ENCODE data around the gene GLI3. TPM values are rescaled to one million over a fixed set of nuclear protein-coding genes. Genes with fewer than 3 reads are reported as not detected.

Gene GLI3
- total RNA-seq, 1 donor from 2014 or later = 126 TPM

DNA sequence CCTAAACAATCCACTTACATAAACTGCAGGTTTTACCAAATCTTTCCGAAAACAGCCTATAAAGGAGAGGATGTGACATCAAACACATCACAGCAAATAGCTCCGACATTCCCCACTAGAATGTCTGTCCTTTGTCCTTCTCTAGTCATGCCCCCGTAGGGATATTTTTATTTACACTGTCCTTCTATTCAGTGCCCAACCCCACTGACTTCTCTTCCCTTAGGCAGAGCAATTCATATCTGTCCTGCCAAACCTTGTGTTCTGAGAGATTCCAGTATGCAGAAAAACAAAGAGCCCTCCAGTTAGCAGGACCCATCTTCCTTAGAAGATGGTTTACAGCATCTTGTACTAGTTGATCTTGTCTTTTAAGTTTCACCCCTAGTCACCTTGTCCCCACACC is 5.4 kb upstream of the GLI3 start:
- Mint-ChIP-seq H3K36me3 (no peaks in the 10 kb centered on the region), H3K27ac (no peak overlapping the region), H3K27me3 (ENCODE audit: low read depth) (no peaks in the 10 kb centered on the region), H3K4me3 (no peak overlapping the region), H3K4me1 (peaks cover 57% of the 10 kb centered on the region), H3K9me3 (no peaks in the 10 kb centered on the region)
- TF ChIP-seq, protein P1, sequence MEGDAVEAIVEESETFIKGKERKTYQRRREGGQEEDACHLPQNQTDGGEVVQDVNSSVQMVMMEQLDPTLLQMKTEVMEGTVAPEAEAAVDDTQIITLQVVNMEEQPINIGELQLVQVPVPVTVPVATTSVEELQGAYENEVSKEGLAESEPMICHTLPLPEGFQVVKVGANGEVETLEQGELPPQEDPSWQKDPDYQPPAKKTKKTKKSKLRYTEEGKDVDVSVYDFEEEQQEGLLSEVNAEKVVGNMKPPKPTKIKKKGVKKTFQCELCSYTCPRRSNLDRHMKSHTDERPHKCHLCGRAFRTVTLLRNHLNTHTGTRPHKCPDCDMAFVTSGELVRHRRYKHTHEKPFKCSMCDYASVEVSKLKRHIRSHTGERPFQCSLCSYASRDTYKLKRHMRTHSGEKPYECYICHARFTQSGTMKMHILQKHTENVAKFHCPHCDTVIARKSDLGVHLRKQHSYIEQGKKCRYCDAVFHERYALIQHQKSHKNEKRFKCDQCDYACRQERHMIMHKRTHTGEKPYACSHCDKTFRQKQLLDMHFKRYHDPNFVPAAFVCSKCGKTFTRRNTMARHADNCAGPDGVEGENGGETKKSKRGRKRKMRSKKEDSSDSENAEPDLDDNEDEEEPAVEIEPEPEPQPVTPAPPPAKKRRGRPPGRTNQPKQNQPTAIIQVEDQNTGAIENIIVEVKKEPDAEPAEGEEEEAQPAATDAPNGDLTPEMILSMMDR (IDR thresholded peaks at IDR 0.05; ENCODE audit: unreplicated experiment) = no peak
- no peak for DNase-seq (ENCODE audit: low spot score in 2 of 2, unreplicated experiment in 2 of 2)

DNA sequence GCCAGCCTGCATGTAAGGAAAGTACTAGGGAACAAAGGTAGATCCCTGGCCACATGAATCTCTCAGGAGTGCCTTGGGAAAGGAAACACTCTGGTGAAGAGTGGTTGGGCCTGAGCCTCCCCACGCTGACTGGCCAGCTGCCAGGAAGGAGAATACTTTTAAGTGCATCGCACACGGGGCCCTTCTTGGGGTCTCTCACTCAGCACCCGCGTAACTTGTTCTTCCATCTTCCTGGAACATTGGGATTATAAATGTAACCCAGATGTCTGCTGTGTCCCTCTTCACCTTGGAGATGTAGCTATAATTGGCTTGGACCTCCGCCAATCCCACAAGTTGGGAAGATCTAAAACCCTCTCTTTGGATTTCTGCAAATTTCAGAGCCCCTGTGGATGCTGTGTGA is 4.4 kb upstream of the GLI3 start:
- no peaks in the 10 kb centered on the region for H3K27me3 Mint-ChIP-seq (ENCODE audit: low read depth)
- no peak overlapping the region for H3K4me3 Mint-ChIP-seq
- H3K27ac Mint-ChIP-seq = no peak overlapping the region
- no peaks in the 10 kb centered on the region for H3K9me3 Mint-ChIP-seq
- H3K4me1 Mint-ChIP-seq = peaks cover 52% of the 10 kb centered on the region
- TF ChIP-seq, protein P1 (IDR thresholded peaks at IDR 0.05; ENCODE audit: unreplicated experiment) = no peak
- no peaks in the 10 kb centered on the region for H3K36me3 Mint-ChIP-seq
- no peak for DNase-seq (ENCODE audit: low spot score in 2 of 2, unreplicated experiment in 2 of 2)

DNA sequence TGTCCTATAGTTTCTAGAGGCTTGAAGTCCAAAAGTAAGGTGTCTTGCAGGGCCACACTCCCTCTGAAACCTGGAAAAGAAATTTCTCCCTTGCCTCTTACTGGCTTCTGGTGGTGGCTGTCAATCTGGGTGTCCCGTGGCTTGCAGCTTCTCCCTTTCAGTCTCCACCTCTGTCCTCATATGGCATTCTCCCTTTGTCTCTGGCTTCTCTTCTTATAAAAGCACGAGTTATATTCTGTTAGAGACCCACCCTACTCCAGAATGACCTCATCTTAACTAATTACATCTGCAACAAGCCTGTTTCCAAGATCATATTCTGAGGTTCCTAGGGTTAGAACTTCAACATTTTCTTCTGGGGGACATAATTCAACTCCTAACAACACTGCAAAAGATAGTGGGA is 3.4 kb upstream of the GLI3 start:
- Mint-ChIP-seq H3K27ac (no peak overlapping the region), H3K9me3 (no peaks in the 10 kb centered on the region), H3K4me3 (no peak overlapping the region), H3K4me1 (peaks cover 60% of the 10 kb centered on the region), H3K27me3 (ENCODE audit: low read depth) (no peaks in the 10 kb centered on the region), H3K36me3 (no peaks in the 10 kb centered on the region)
- no peak for DNase-seq (ENCODE audit: low spot score in 2 of 2, unreplicated experiment in 2 of 2)
- TF ChIP-seq, protein P1 (IDR thresholded peaks at IDR 0.05; ENCODE audit: unreplicated experiment) = no peak

GRCh38 chr7:42238709-42239366 is 1.8 kb upstream of the GLI3 start:
- H3K4me3 Mint-ChIP-seq = peak overlapping the region; percentile 81
- H3K27ac Mint-ChIP-seq = peak overlapping the region; percentile 98
- H3K27me3 Mint-ChIP-seq (ENCODE audit: low read depth) = no peaks in the 10 kb centered on the region
- TF ChIP-seq, protein P1 (IDR thresholded peaks at IDR 0.05; ENCODE audit: unreplicated experiment) = no peak
- no peaks in the 10 kb centered on the region for H3K9me3 Mint-ChIP-seq
- H3K36me3 Mint-ChIP-seq = no peaks in the 10 kb centered on the region
- no peak for DNase-seq (ENCODE audit: low spot score in 2 of 2, unreplicated experiment in 2 of 2)
- H3K4me1 Mint-ChIP-seq = peaks cover 72% of the 10 kb centered on the region

GRCh38 chr7:42237811-42238541 is 967 bp upstream of the GLI3 start:
- DNase-seq (ENCODE audit: low spot score in 2 of 2, unreplicated experiment in 2 of 2) = peak; percentile 63 to 68
- H3K4me3 Mint-ChIP-seq = peak overlapping the region; percentile 85
- H3K27me3 Mint-ChIP-seq (ENCODE audit: low read depth) = no peaks in the 10 kb centered on the region
- H3K36me3 Mint-ChIP-seq = no peaks in the 10 kb centered on the region
- H3K9me3 Mint-ChIP-seq = no peaks in the 10 kb centered on the region
- peaks cover 80% of the 10 kb centered on the region for H3K4me1 Mint-ChIP-seq
- TF ChIP-seq, protein P1 (IDR thresholded peaks at IDR 0.05; ENCODE audit: unreplicated experiment) = no peak
- H3K27ac Mint-ChIP-seq = peak overlapping the region; percentile 99

Data from mesothelial cell of epicardium (in vitro differentiated cells).